ENCODE results near the gene N4BP2L2. TPM values are rescaled to one million over a fixed set of nuclear protein-coding genes. Genes with fewer than 3 reads are reported as not detected.

Gene N4BP2L2
- polyA plus RNA-seq, 1 donor (not counting 4 experiments of a cell fraction or from before 2014, with no cell fraction given): 75.4 TPM

GRCh38 chr13:32587011-32587810 is 48.6 kb upstream of the N4BP2L2 start:
- peak overlapping the region; percentile 48 to 94 (median 92) for H3K4me3 ChIP-seq (ENCODE audit: control insufficient read depth in 2 of 3, extremely low read depth in 1 of 3, insufficient read depth in 2 of 3, low read depth in 1 of 3, low read length in 3 of 3)
- peak overlapping the region; percentile 83 for H2AFZ ChIP-seq (ENCODE audit: control insufficient read depth, low read length)
- DNase-seq (ENCODE audit: low read depth, low spot score): no peak
- H3K27ac ChIP-seq (ENCODE audit: control insufficient read depth, insufficient read depth, low read length): peak overlapping the region; percentile 74
- dilution Hi-C loops (cut with MboI; ENCODE audit: extremely low pct_ligation_motif_present, low sequenced_read_pairs): no loop called here
- H3K36me3 ChIP-seq (ENCODE audit: control insufficient read depth in 2 of 2, extremely low read depth in 1 of 2, insufficient read depth in 2 of 2, low read length in 2 of 2): no peaks in the 10 kb centered on the region
- H3K27me3 ChIP-seq (ENCODE audit: control insufficient read depth, extremely low read depth, insufficient read depth, low read length): no peaks in the 10 kb centered on the region
- peaks cover 19% of the 10 kb centered on the region for H3K4me1 ChIP-seq (ENCODE audit: control insufficient read depth, extremely low read depth, insufficient read depth, low read length)
- no peaks in the 10 kb centered on the region for H4K20me1 ChIP-seq (ENCODE audit: control insufficient read depth, extremely low read depth, insufficient read depth, low read length)
- H3K9me1 ChIP-seq (ENCODE audit: control insufficient read depth, extremely low read depth, insufficient read depth, low read length): no peaks in the 10 kb centered on the region
- H3K79me2 ChIP-seq (ENCODE audit: control insufficient read depth, insufficient read depth, low read length): peaks cover 49% of the 10 kb centered on the region
- H3K4me2 ChIP-seq (ENCODE audit: control insufficient read depth, extremely low read depth, insufficient read depth, low read depth, low read length): peak overlapping the region; percentile 87
- no peaks in the 10 kb centered on the region for H3K9me3 ChIP-seq (ENCODE audit: control insufficient read depth, low read depth, low read length)
- peak overlapping the region; percentile 83 for H3K9ac ChIP-seq (ENCODE audit: control insufficient read depth, extremely low read depth, insufficient read depth, low read length)
- TF ChIP-seq EZH2 (IDR thresholded peaks at IDR 0.05; ENCODE audit: low read length) (no peak), CTCF (optimal IDR thresholded peaks at IDR 0.05 in 1 of 3, IDR thresholded peaks at IDR 0.05 in 1 of 3, conservative IDR thresholded peaks at IDR 0.05 in 1 of 3; ENCODE audit: extremely low read depth in 1 of 3, insufficient read depth in 2 of 3, low read length in 3 of 3) (no peak)
- FAIRE-seq: no peak

- DNase-seq (ENCODE audit: low read depth, low spot score): peak; percentile 38
- Histone ChIP-seq H3K36me3 (ENCODE audit: control insufficient read depth in 2 of 2, extremely low read depth in 1 of 2, insufficient read depth in 2 of 2, low read length in 2 of 2) (no peaks in the 10 kb centered on the region), H2AFZ (ENCODE audit: control insufficient read depth, low read length) (peak within 1 kb of the TSS; percentile 96), H3K27me3 (ENCODE audit: control insufficient read depth, extremely low read depth, insufficient read depth, low read length) (no peaks in the 10 kb centered on the region), H3K27ac (ENCODE audit: control insufficient read depth, insufficient read depth, low read length) (peak within 1 kb of the TSS; percentile 74), H4K20me1 (ENCODE audit: control insufficient read depth, extremely low read depth, insufficient read depth, low read length) (no peaks in the 10 kb centered on the region), H3K4me1 (ENCODE audit: control insufficient read depth, extremely low read depth, insufficient read depth, low read length) (peaks cover 19% of the 10 kb centered on the region), H3K9me3 (ENCODE audit: control insufficient read depth, low read depth, low read length) (no peaks in the 10 kb centered on the region), H3K9ac (ENCODE audit: control insufficient read depth, extremely low read depth, insufficient read depth, low read length) (peak within 1 kb of the TSS; percentile 83), H3K4me3 (ENCODE audit: control insufficient read depth in 2 of 3, extremely low read depth in 1 of 3, insufficient read depth in 2 of 3, low read depth in 1 of 3, low read length in 3 of 3) (peak within 1 kb of the TSS; percentile 70 to 94 (median 92)), H3K4me2 (ENCODE audit: control insufficient read depth, extremely low read depth, insufficient read depth, low read depth, low read length) (peak within 1 kb of the TSS; percentile 92), H3K9me1 (ENCODE audit: control insufficient read depth, extremely low read depth, insufficient read depth, low read length) (no peaks in the 10 kb centered on the region), H3K79me2 (ENCODE audit: control insufficient read depth, insufficient read depth, low read length) (peaks cover 40% of the 10 kb centered on the region)
- TF ChIP-seq CTCF (optimal IDR thresholded peaks at IDR 0.05 in 1 of 3, IDR thresholded peaks at IDR 0.05 in 1 of 3, conservative IDR thresholded peaks at IDR 0.05 in 1 of 3; ENCODE audit: extremely low read depth in 1 of 3, insufficient read depth in 2 of 3, low read length in 3 of 3) (peak in 2 of 3 experiments; percentile 76 to 98), EZH2 (IDR thresholded peaks at IDR 0.05; ENCODE audit: low read length) (no peak)
- no peak for FAIRE-seq
- dilution Hi-C loops (cut with MboI; ENCODE audit: extremely low pct_ligation_motif_present, low sequenced_read_pairs): no loop called here
Observed at GRCh38 chr13:32586080-32586900, 47.7 kb upstream of the N4BP2L2 start, which contains the start of gene PDS5B. TSS of gene PDS5B (plus strand) at chr13:32586452. CDS start at chr13:32648773, 62,321 bp downstream.

Data from keratinocyte (primary cell).